CD4-positive, alpha-beta T cell (primary cell): Measurements from ENCODE around the gene ESRRG. TPM values are rescaled to one million over a fixed set of nuclear protein-coding genes. Genes with fewer than 3 reads are reported as not detected.

Experiments used
- ATAC-seq: fragments of 200-7000 bp; cut with Tn5 transposase; one replicate; pipeline ENCODE4 v1.10.0; 2022; ENCODE audit warnings: mild to moderate bottlenecking; ENCODE audit not compliant: poor library complexity
- CTCF ChIA-PET: fragments of 350-600 bp; sonication (Branson Sonifier 250); formaldehyde crosslinking; loops from one replicate; lab custom pipeline; 2021; ENCODE audit warnings: antibody characterized with exemption, inconsistent platforms; lab: Charles Lee
- POLR2A ChIA-PET: fragments of 350-600 bp; sonication (Branson Sonifier 250); formaldehyde crosslinking; loops from one replicate; lab custom pipeline; 2021; ENCODE audit warnings: antibody characterized with exemption, inconsistent platforms; lab: Charles Lee
- DNase-seq, 14 experiments: peaks; one replicate each; pipeline ENCODE4 v3.0.0-alpha.2; 2013 to 2020; ENCODE audit warnings: mixed read lengths in 2 of 14
- H3K27ac ChIP-seq, 2 donors: one replicate each; pipeline versions ENCODE4 v1.5.1 to v1.7.0; 2013; ENCODE audit warnings: low read length in 2 of 2, low read depth in 1 of 2, mild to moderate bottlenecking in 1 of 2
- H3K27me3 ChIP-seq, 2 experiments: 1 replicate in 1 of 2; 2 replicates in 1 of 2; pipeline versions ENCODE4 v1.6.1 to v1.7.0; 2013; ENCODE audit warnings: low read length in 2 of 2, control low read depth in 1 of 2, mild to moderate bottlenecking in 1 of 2, moderate library complexity in 1 of 2; ENCODE audit not compliant: insufficient read depth in 2 of 2, control insufficient read depth in 1 of 2
- H3K36me3 ChIP-seq: one replicate; pipeline ENCODE4 v1.6.1; 2013; ENCODE audit warnings: low read length, control low read depth; ENCODE audit not compliant: insufficient read depth
- H3K4me1 ChIP-seq: one replicate; pipeline ENCODE4 v1.6.1; 2013; ENCODE audit warnings: low read length, control low read depth; ENCODE audit not compliant: insufficient read depth
- H3K4me3 ChIP-seq: one replicate; pipeline ENCODE4 v1.5.1; 2013; ENCODE audit warnings: mild to moderate bottlenecking, low read length, moderate library complexity
- H3K9me3 ChIP-seq, 2 experiments: 1 replicate in 1 of 2; 2 replicates in 1 of 2; pipeline versions ENCODE4 v1.6.1 to v1.7.0; 2013; ENCODE audit warnings: low read length in 2 of 2, mild to moderate bottlenecking in 2 of 2, control low read depth in 1 of 2, moderate library complexity in 1 of 2; ENCODE audit not compliant: control insufficient read depth in 1 of 2, insufficient read depth in 1 of 2
- H3K27ac Mint-ChIP-seq: one replicate; pipeline ENCODE4 v1.8.0; 2020; ENCODE audit warnings: mixed read lengths
- H3K27me3 Mint-ChIP-seq: one replicate; pipeline ENCODE4 v1.8.0; 2021; ENCODE audit warnings: mixed read lengths
- H3K36me3 Mint-ChIP-seq: one replicate; pipeline ENCODE4 v1.8.0; 2021; ENCODE audit warnings: low read depth, mixed read lengths
- H3K4me1 Mint-ChIP-seq: one replicate; pipeline ENCODE4 v1.8.0; 2021; ENCODE audit warnings: low read depth, mixed read lengths
- H3K4me3 Mint-ChIP-seq: one replicate; pipeline ENCODE4 v1.8.0; 2020; ENCODE audit warnings: mild to moderate bottlenecking, mixed read lengths
- H3K9me3 Mint-ChIP-seq: one replicate; pipeline ENCODE4 v1.8.0; 2020; ENCODE audit warnings: mixed read lengths
- intact Hi-C, 2 experiments: fragments of 100-400 bp; cut with DNase I in 1 of 2; cut with micrococcal nuclease in 1 of 2; formaldehyde crosslinking; loops; one replicate each; pipeline versions ENCODE4 v1.15.1 to v1.9.0; 2023 to 2025; cut with DNase I, micrococcal nuclease
- total RNA-seq, 174 experiments: library from RNA in 2 of 174; stranded (reverse) in 2 of 174; gene quantifications; one replicate each; pipeline ENCODE4 v1.2.3 and lab custom pipeline; 2021 to 2026
- TF ChIP-seq, protein P1 (sequence below): fragments of 200-600 bp; IDR thresholded peaks from one replicate; pipeline ENCODE4 v1.8.0; 2022; ENCODE audit warnings: antibody characterized with exemption, mild to moderate bottlenecking

ESRRG gene
- total RNA-seq, 2 experiments from 2014 or later = not detected

GRCh38 chr1:216765346-216766300 is 42.4 kb upstream of the ESRRG start:
- H3K9me3 Mint-ChIP-seq = peaks cover 7% of the 10 kb centered on the region
- H3K4me1 ChIP-seq = no peaks in the 10 kb centered on the region
- H3K36me3 ChIP-seq = no peaks in the 10 kb centered on the region
- H3K9me3 ChIP-seq = no peaks in the 10 kb centered on the region
- no peaks in the 10 kb centered on the region for H3K36me3 Mint-ChIP-seq
- intact Hi-C loops = no loop called here
- no peak for DNase-seq
- H3K27me3 Mint-ChIP-seq = no peaks in the 10 kb centered on the region
- no peak overlapping the region for H3K27ac ChIP-seq
- ATAC-seq = no peak
- TF ChIP-seq, protein P1, sequence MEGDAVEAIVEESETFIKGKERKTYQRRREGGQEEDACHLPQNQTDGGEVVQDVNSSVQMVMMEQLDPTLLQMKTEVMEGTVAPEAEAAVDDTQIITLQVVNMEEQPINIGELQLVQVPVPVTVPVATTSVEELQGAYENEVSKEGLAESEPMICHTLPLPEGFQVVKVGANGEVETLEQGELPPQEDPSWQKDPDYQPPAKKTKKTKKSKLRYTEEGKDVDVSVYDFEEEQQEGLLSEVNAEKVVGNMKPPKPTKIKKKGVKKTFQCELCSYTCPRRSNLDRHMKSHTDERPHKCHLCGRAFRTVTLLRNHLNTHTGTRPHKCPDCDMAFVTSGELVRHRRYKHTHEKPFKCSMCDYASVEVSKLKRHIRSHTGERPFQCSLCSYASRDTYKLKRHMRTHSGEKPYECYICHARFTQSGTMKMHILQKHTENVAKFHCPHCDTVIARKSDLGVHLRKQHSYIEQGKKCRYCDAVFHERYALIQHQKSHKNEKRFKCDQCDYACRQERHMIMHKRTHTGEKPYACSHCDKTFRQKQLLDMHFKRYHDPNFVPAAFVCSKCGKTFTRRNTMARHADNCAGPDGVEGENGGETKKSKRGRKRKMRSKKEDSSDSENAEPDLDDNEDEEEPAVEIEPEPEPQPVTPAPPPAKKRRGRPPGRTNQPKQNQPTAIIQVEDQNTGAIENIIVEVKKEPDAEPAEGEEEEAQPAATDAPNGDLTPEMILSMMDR = no peak
- no peak overlapping the region for H3K27ac Mint-ChIP-seq
- no peaks in the 10 kb centered on the region for H3K27me3 ChIP-seq
- no peaks in the 10 kb centered on the region for H3K4me1 Mint-ChIP-seq
- ChIA-PET CTCF (no interaction called here), POLR2A (no interaction called here)
- no peak overlapping the region for H3K4me3 Mint-ChIP-seq
- H3K4me3 ChIP-seq = no peak overlapping the region

GRCh38 chr1:216758161-216758560 is 34.9 kb upstream of the ESRRG start:
- Mint-ChIP-seq H3K4me3 (no peak overlapping the region), H3K4me1 (no peaks in the 10 kb centered on the region), H3K27ac (no peak overlapping the region), H3K27me3 (no peaks in the 10 kb centered on the region), H3K36me3 (no peaks in the 10 kb centered on the region), H3K9me3 (peaks cover 5% of the 10 kb centered on the region)
- H3K4me1 ChIP-seq = no peaks in the 10 kb centered on the region
- no peaks in the 10 kb centered on the region for H3K27me3 ChIP-seq
- no peak for ATAC-seq
- ChIA-PET CTCF (no interaction called here), POLR2A (no interaction called here)
- H3K4me3 ChIP-seq = no peak overlapping the region
- DNase-seq = no peak
- H3K9me3 ChIP-seq = no peaks in the 10 kb centered on the region
- no peaks in the 10 kb centered on the region for H3K36me3 ChIP-seq
- TF ChIP-seq, protein P1 = no peak
- no peak overlapping the region for H3K27ac ChIP-seq
- intact Hi-C loops = no loop called here

DNA sequence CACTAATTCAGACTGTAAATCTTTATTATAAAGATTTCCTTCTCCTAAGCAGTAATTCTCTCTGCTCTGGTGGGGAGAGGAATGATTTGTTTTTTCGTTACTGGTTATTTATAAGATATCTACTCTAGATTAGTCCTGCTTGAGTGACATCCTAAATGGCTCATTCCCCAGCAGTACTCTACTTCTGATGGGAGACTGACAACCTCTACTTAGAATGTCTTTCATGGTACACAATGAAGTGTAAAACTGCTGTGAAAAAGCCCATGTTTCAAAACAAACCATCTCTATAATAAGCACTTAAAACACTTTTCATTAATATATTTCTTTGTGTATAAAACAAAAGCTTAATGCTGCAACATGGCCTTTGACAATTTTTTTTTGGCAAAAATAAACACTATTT is 33.9 kb upstream of the ESRRG start:
- H3K36me3 ChIP-seq = no peaks in the 10 kb centered on the region
- intact Hi-C loops = no loop called here
- Mint-ChIP-seq H3K4me1 (no peaks in the 10 kb centered on the region), H3K36me3 (no peaks in the 10 kb centered on the region), H3K27me3 (no peaks in the 10 kb centered on the region), H3K4me3 (no peak overlapping the region), H3K9me3 (peaks cover 5% of the 10 kb centered on the region), H3K27ac (no peak overlapping the region)
- no peaks in the 10 kb centered on the region for H3K4me1 ChIP-seq
- TF ChIP-seq, protein P1 = no peak
- ATAC-seq (no peak), DNase-seq (no peak)
- POLR2A ChIA-PET = no interaction called here
- no peak overlapping the region for H3K27ac ChIP-seq
- H3K4me3 ChIP-seq = no peak overlapping the region
- CTCF ChIA-PET = no interaction called here
- H3K27me3 ChIP-seq = no peaks in the 10 kb centered on the region
- H3K9me3 ChIP-seq = no peaks in the 10 kb centered on the region
